SK-N-SH (cell line): ENCODE data around the gene AURKB. TPM values are rescaled to one million over a fixed set of nuclear protein-coding genes. Genes with fewer than 3 reads are reported as not detected.

Source experiments
- CTCF ChIA-PET: fragments of 300-600, 350-600 bp; formaldehyde crosslinking; extraction: SDS; loops from one replicate; lab custom pipeline; 2021; lab: Yijun Ruan, JAX
- POLR2A ChIA-PET: fragments of 350-600 bp; sonication (Branson Sonifier 250); formaldehyde crosslinking; extraction: SDS; loops from one replicate; lab custom pipeline; 2020; ENCODE audit warnings: antibody characterized with exemption, inconsistent platforms; lab: Yijun Ruan, JAX
- DNase-seq: peaks from one replicate; pipeline ENCODE4 v3.0.0; 2012
- H2AFZ ChIP-seq: fragments of 200-600 bp; sonication (generic); 2 replicates; pipeline ENCODE4 v1.8.1; 2016; ENCODE audit warnings: antibody characterized with exemption, mild to moderate bottlenecking, low read depth
- H3F3A ChIP-seq: fragments of 200-600 bp; sonication (generic); replicated peaks from 2 replicates; pipeline ENCODE3; 2016; ENCODE audit warnings: antibody characterized with exemption, mild to moderate bottlenecking; ENCODE audit not compliant: insufficient read depth
- H3K27ac ChIP-seq, 2 experiments: fragments of 200-500 bp in 1 of 2; fragments of 200-600 bp in 1 of 2; sonication (Bioruptor generic) in 1 of 2; sonication (generic), shearing (Covaris generic) in 1 of 2; 2 replicates each; pipeline versions ENCODE4 v1.5.1 to v1.6.1; 2014 to 2016; ENCODE audit warnings: low read depth in 2 of 2, inconsistent platforms in 1 of 2, low read length in 1 of 2, mild to moderate bottlenecking in 1 of 2, mixed read lengths in 1 of 2
- H3K27me3 ChIP-seq: fragments of 200-600 bp; sonication (generic), shearing (Covaris generic); 2 replicates; pipeline ENCODE4 v1.6.1; 2016; ENCODE audit warnings: mixed run types; ENCODE audit not compliant: insufficient read depth
- H3K36me3 ChIP-seq, 2 experiments: fragments of 200-500 bp in 1 of 2; fragments of 200-600 bp in 1 of 2; sonication (Bioruptor generic) in 1 of 2; sonication (generic) in 1 of 2; replicated peaks in 1 of 2; 2 replicates each; pipeline versions ENCODE3 to v1.5.1; 2014 to 2016; ENCODE audit warnings: low read length in 1 of 2, mild to moderate bottlenecking in 1 of 2; ENCODE audit not compliant: insufficient read depth in 2 of 2, control insufficient read depth in 1 of 2
- H3K4me1 ChIP-seq, 2 experiments: fragments of 200-500 bp in 1 of 2; fragments of 200-600 bp in 1 of 2; sonication (Bioruptor generic) in 1 of 2; sonication (generic), shearing (Covaris generic) in 1 of 2; 2 replicates each; pipeline versions ENCODE4 v1.5.1 to v1.6.1; 2014 to 2016; ENCODE audit warnings: low read depth in 1 of 2, low read length in 1 of 2, mixed run types in 1 of 2; ENCODE audit not compliant: insufficient read depth in 2 of 2, control insufficient read depth in 1 of 2
- H3K4me2 ChIP-seq: fragments of 200-600 bp; sonication (generic), shearing (Covaris generic); 2 replicates; pipeline ENCODE4 v1.6.1; 2017; ENCODE audit warnings: mixed run types
- H3K4me3 ChIP-seq, 2 experiments: fragments of 200-500 bp in 1 of 2; fragments of 200-600 bp in 1 of 2; sonication (Bioruptor generic) in 1 of 2; sonication (generic), shearing (Covaris generic) in 1 of 2; 2 replicates each; pipeline versions ENCODE4 v1.5.1 to v1.8.1; 2014 to 2016; ENCODE audit warnings: low read depth in 2 of 2, inconsistent platforms in 1 of 2, low read length in 1 of 2, mild to moderate bottlenecking in 1 of 2, mixed read lengths in 1 of 2, moderate library complexity in 1 of 2
- H3K79me2 ChIP-seq: fragments of 200-600 bp; sonication (generic); 2 replicates; pipeline ENCODE4 v1.8.1; 2017; ENCODE audit warnings: mild to moderate bottlenecking; ENCODE audit not compliant: insufficient read depth
- H3K9ac ChIP-seq: fragments of 200-600 bp; sonication (generic); 2 replicates; pipeline ENCODE4 v1.6.1; 2017; ENCODE audit warnings: mixed run types
- H3K9me2 ChIP-seq: fragments of 200-600 bp; sonication (generic); 2 replicates; pipeline ENCODE4 v1.6.1; 2017; ENCODE audit warnings: mixed run types
- H3K9me3 ChIP-seq: fragments of 200-600 bp; sonication (generic); 2 replicates; pipeline ENCODE4 v1.6.1; 2017; ENCODE audit warnings: mixed run types, mild to moderate bottlenecking, moderate library complexity
- H4K20me1 ChIP-seq: fragments of 200-600 bp; sonication (generic); 2 replicates; pipeline ENCODE4 v1.6.1; 2017; ENCODE audit warnings: mild to moderate bottlenecking, mixed run types; ENCODE audit not compliant: insufficient read depth
- CHD2 ChIP-seq: fragments of 150-350 bp; IDR thresholded peaks from 2 replicates; pipeline ENCODE4 v1.6.1; 2018; ENCODE audit warnings: low read length; ENCODE audit not compliant: partially characterized antibody
- EP300 ChIP-seq, 2 experiments: IDR thresholded peaks; 2 replicates each; pipeline versions ENCODE4 v1.4.0 to v1.6.1; 2012; ENCODE audit warnings: borderline replicate concordance in 1 of 2, low read depth in 1 of 2, low read length in 1 of 2
- EZH2phosphoT487 ChIP-seq: fragments of 200-600 bp; sonication (generic); IDR thresholded peaks from 2 replicates; pipeline ENCODE4 v1.6.1; 2017; ENCODE audit warnings: low read depth, mixed run types, mild to moderate bottlenecking, antibody characterized with exemption, moderate library complexity, borderline replicate concordance
- FOSL2 ChIP-seq: IDR thresholded peaks from 2 replicates; pipeline ENCODE4 v1.4.0; 2012; ENCODE audit warnings: low read depth, mild to moderate bottlenecking, moderate library complexity, borderline replicate concordance
- FOXJ3 ChIP-seq: sonication (generic); formaldehyde crosslinking; IDR thresholded peaks from 2 replicates; pipeline ENCODE4 v1.5.1; 2020; ENCODE audit warnings: mild to moderate bottlenecking, missing genetic modification reagents
- FOXM1 ChIP-seq: IDR thresholded peaks from 2 replicates; pipeline ENCODE4 v1.4.0; 2012; ENCODE audit warnings: low read depth, mild to moderate bottlenecking
- GABPA ChIP-seq: IDR thresholded peaks from 2 replicates; pipeline ENCODE4 v1.4.0; 2012; ENCODE audit warnings: low read depth, mild to moderate bottlenecking
- GATA2 ChIP-seq: sonication (generic); formaldehyde crosslinking; IDR thresholded peaks from 2 replicates; pipeline ENCODE4 v1.5.0; 2020; ENCODE audit warnings: mild to moderate bottlenecking, missing genetic modification reagents
- NFIC ChIP-seq: IDR thresholded peaks from 2 replicates; pipeline ENCODE4 v1.4.0; 2012; ENCODE audit warnings: borderline replicate concordance
- NRF1 ChIP-seq: IDR thresholded peaks from 2 replicates; pipeline ENCODE4 v1.6.1; 2012; ENCODE audit warnings: low read depth, mild to moderate bottlenecking, low read length
- POLR2AphosphoS5 ChIP-seq: IDR thresholded peaks from 2 replicates; pipeline ENCODE4 v1.6.1; 2012; ENCODE audit warnings: low read depth, low read length
- RAD21 ChIP-seq: IDR thresholded peaks from 2 replicates; pipeline ENCODE4 v1.6.1; 2012; ENCODE audit warnings: mild to moderate bottlenecking, low read length
- REST ChIP-seq: IDR thresholded peaks from 2 replicates; pipeline ENCODE4 v1.6.1; 2012; ENCODE audit warnings: mild to moderate bottlenecking, low read depth, low read length, moderate library complexity
- RFX5 ChIP-seq: IDR thresholded peaks from 2 replicates; pipeline ENCODE4 v1.6.1; 2012; ENCODE audit warnings: mild to moderate bottlenecking, improper control_type of control experiment, low read length
- SMC3 ChIP-seq: IDR thresholded peaks from 2 replicates; pipeline ENCODE4 v1.6.1; 2012; ENCODE audit warnings: low read depth, low read length, improper control_type of control experiment
- TAF1 ChIP-seq: IDR thresholded peaks from 2 replicates; pipeline ENCODE4 v1.6.1; 2012; ENCODE audit warnings: low read depth, mild to moderate bottlenecking, low read length, moderate library complexity, borderline replicate concordance
- TCF12 ChIP-seq: IDR thresholded peaks from 2 replicates; pipeline ENCODE4 v1.4.0; 2012
- USF2 ChIP-seq: fragments of 150-350 bp; IDR thresholded peaks from 2 replicates; pipeline ENCODE4 v1.6.1; 2017; ENCODE audit warnings: antibody characterized with exemption, low read length, low read depth, borderline replicate concordance
- WGBS: methylation state at CpG from one replicate; pipeline ENCODE4 v1.1.6; 2017; ENCODE audit warnings: low lambda C conversion rate; 5-methylcytosine and 5-hydroxymethylcytosine counted together
- polyA plus RNA-seq, 3 experiments: library from polyadenylated mRNA; depleted of rRNA; stranded (reverse); fragments of >200 nt; gene quantifications; 2 replicates each; pipeline ENCODE4 v1.2.3, GENCODE V29; 2012
- TF ChIP-seq, protein P1 (sequence below): IDR thresholded peaks from 2 replicates; pipeline ENCODE4 v1.4.0; 2012; ENCODE audit warnings: low read depth, borderline replicate concordance

Gene AURKB
- polyA plus RNA-seq, 1 of the 3 experiments (the other 2 are of a cell fraction), result 43.9 TPM

DNA sequence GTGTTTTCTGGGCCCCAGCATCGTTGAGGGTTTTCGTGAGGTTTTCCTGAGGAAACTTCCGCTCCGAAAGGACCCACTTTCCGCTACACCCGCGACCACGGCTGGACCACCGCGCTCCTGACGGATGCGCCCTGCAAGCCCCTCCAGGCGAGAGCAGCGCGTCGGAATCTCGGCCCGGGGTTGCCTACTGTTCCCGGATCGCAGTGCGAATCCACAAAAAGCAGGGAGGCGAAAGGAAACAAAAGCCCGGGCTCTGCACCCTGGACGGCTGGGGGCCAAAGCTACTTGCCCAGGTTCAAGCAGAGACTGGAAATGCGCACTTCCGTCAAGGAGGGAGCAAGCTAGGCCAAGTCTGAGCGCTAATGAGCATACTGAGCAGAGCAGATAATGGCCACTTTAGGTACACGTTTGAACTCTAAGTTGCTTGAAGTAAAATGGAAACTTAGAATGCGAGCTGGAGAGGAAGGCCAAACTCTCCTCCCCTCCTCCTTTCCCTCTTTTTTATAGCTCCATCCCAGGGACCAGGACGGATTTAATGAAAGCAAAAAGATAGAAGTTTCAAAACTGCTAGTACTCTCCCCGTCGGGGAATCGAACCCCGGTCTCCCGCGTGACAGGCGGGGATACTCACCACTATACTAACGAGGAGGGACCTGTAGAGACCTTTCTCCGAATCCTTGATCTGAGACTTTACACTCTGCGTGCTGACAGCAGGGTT is 11.4 kb upstream of the AURKB start (continued):
- TF ChIP-seq EP300 (IDR thresholded peaks at IDR 0.05; ENCODE audit: borderline replicate concordance in 1 of 2, low read depth in 1 of 2, low read length in 1 of 2), result no peak; a peak in 1 of 4 replicates
- TF ChIP-seq FOXM1, result no peak
- peak; percentile 48 for TF ChIP-seq CHD2
- peak; percentile 56; the same call in 1 of the 2 replicates for TF ChIP-seq REST
- no peak for TF ChIP-seq TCF12
- TF ChIP-seq USF2, result no peak
- no peak for TF ChIP-seq GABPA

GRCh38 chr17:8220783-8221662 is 10.6 kb upstream of the AURKB start:
- POLR2A ChIA-PET, result interaction anchor here (0.9 to 2.8 kb wide), 9 partner anchors 9 to 102 kb away, joined by 3 to 14 read pairs (median 8); partner anchors contain the start of genes BORCS6 and RANGRF
- peaks cover 8 to 13% of the 10 kb centered on the region in 2 experiments; a peak in 2 of 4 replicates for H3K4me1 ChIP-seq
- H3K9me2 ChIP-seq, result no peaks in the 10 kb centered on the region
- H3K9me3 ChIP-seq, result no peaks in the 10 kb centered on the region
- 2% methylated on average over 44 of the region's 45 CpGs for WGBS
- H3K9ac ChIP-seq, result peak overlapping the region; percentile 89
- H2AFZ ChIP-seq, result peak overlapping the region; percentile 89
- no peaks in the 10 kb centered on the region for H3K27me3 ChIP-seq
- H3K27ac ChIP-seq, result peak overlapping the region; percentile 92 to 95
- H3K4me2 ChIP-seq, result peak overlapping the region; percentile 98
- peak overlapping the region; percentile 83 to 86 for H3K4me3 ChIP-seq
- CTCF ChIA-PET, result interaction anchor here (1.0 to 6.5 kb wide), 13 partner anchors 8 to 231 kb away, joined by 3 to 55 read pairs (median 5); partner anchors contain the start of genes ALOXE3, BORCS6, HES7 and KRABD2
- DNase-seq, result peak; percentile 73
- H4K20me1 ChIP-seq, result 0 out of 2 replicates have a peak, but pooled peaks cover 4% of the 10 kb centered on the region
- H3F3A ChIP-seq, result peaks cover 47% of the 10 kb centered on the region
- no peaks in the 10 kb centered on the region for H3K36me3 ChIP-seq
- H3K79me2 ChIP-seq, result no peaks in the 10 kb centered on the region
- TF ChIP-seq POLR2AphosphoS5, result peak; percentile 4; the same call in 1 of the 2 replicates
- no peak for TF ChIP-seq SMC3
- TF ChIP-seq FOSL2, result peak; percentile 68; the same call in 1 of the 2 replicates
- 0 out of 4 replicates have a peak, but pooled peaks of 1 of the 2 experiments have one; percentile 30 for TF ChIP-seq EP300 (IDR thresholded peaks at IDR 0.05; ENCODE audit: borderline replicate concordance in 1 of 2, low read depth in 1 of 2, low read length in 1 of 2)
- TF ChIP-seq, protein P1, sequence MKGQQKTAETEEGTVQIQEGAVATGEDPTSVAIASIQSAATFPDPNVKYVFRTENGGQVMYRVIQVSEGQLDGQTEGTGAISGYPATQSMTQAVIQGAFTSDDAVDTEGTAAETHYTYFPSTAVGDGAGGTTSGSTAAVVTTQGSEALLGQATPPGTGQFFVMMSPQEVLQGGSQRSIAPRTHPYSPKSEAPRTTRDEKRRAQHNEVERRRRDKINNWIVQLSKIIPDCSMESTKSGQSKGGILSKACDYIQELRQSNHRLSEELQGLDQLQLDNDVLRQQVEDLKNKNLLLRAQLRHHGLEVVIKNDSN, result no peak
- no peak for TF ChIP-seq TCF12
- TF ChIP-seq RAD21, result no peak
- no peak for TF ChIP-seq NRF1
- peak; percentile 70; the same call in 1 of the 2 replicates for TF ChIP-seq FOXJ3
- TF ChIP-seq TAF1, result peak; percentile 74
- TF ChIP-seq EZH2phosphoT487, result no peak
- TF ChIP-seq FOXM1, result no peak
- TF ChIP-seq GATA2, result no peak
- peak; percentile 67 for TF ChIP-seq CHD2
- no peak for TF ChIP-seq RFX5
- TF ChIP-seq NFIC, result peak; percentile 43; the same call in 1 of the 2 replicates
